NCI-H1105 (cell line): ENCODE measurements around the gene SLC17A8.
"Not testable (repeated sequence)": the region's sequence is repeated elsewhere in the genome, so short reads cannot be mapped to it uniquely, and the experiment has no call there.

Experiments used
- DNase-seq: peaks from one replicate; lab custom pipeline; 2025; lab: John Stamatoyannopoulos, UW

Gene SLC17A8

GRCh38 chr12:100356644-100357223 is at the start of gene SLC17A8:
Gene SLC17A8, plus strand, starts transcription at chr12:100357074. Its CDS starts 318 bp downstream, at chr12:100357392.
- peak; percentile 61 for DNase-seq

DNA sequence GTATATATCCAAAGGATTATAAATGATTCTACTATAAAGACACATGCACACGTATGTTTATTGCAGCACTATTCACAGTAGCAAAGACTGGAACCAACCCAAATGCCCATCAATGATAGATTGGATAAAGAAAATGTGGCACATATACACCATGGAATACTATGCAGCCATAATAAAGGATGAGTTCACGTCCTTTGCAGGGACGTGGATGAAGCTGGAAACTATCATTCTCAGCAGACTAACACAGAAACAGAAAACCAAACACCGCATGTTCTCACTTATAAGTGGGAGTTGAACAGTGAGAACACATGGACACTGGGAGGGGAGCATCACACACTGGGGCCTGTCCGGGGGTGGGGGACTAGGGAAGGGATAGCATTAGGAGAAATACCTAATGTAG is 48.7 kb upstream of the SLC17A8 start:
- not testable (repeated sequence) for DNase-seq

DNA sequence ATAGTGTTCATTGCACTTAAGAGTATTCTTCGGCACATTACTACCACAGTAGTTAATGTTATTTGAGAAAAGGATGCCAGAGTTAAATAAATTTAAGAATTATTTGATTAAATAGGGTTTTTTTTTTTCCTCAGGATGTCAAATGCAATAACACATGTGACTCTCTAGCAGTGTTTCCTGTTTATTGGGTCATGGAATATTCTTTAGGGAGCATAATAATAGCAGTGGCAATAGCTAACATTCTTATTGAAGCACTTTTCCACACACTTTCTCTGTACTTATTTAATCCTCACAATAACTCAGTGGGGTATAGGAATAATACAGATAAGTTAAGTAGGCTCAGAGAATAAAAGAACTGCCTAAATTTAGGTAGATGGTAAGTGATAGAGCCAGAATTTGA is 45.6 kb upstream of the SLC17A8 start:
- DNase-seq = no peak

- no peak for DNase-seq
These were observed 39.5 kb upstream of the SLC17A8 start for GRCh38 chr12:100317371-100317770.

DNA sequence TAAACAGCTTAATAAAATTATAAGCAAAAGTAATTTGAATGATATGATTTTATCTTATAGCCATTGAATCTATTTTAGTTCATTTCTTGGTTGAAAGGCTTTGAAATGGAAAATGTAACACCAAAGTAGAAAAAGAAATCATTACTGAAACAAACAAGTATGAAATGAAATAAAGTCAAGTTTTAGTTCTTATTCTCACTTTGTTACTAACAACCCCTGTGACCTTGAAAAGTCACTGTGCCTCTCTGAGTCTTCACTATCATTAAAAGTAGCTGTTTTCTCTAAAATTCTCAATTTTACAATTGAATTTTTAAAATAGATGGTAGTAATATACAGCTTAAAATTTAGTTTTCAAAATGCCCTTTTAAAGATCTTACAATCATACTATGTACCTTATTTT is 32.4 kb upstream of the SLC17A8 start:
- no peak for DNase-seq

DNA sequence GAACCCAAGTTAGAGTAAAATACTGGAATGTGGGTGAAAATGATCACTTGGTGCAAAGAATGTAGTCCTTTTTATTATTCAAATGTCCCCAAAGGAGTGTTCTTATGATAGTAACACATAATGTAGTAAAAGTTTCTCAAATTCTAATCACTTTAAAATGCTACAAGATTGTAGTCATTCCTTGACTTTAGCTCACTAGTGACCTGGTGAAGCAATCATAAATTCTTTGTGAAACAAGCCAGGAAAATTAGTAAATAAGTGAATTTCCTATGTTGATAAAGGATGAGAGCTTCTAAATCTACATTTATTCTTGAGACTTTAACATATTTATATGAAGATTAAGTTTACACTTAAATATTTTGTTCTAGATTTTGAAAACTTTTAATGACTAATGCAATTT is 30.7 kb upstream of the SLC17A8 start:
- DNase-seq = no peak

DNA sequence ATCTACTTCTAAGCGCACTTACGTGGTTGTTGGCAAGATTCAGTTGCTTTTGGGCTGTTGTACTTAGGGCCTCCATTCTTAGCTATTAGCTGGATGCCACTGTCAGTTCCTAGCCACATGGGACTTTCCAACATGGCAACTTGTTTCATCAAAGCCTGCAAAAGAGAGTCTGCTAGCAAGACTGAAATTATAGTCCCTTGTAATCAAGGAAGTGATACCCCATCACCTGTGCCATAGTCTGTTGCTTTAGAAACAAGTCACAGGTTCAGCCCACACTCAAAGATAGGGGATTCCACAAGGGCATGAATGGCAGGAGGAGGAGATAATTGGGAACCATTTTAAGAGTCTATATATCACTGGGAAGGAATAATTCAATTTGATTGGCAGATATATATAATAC is 27.1 kb upstream of the SLC17A8 start:
- DNase-seq = no peak

- peak; percentile 5 for DNase-seq
These were observed 25.0 kb upstream of the SLC17A8 start for GRCh38 chr12:100331871-100332270.

DNA sequence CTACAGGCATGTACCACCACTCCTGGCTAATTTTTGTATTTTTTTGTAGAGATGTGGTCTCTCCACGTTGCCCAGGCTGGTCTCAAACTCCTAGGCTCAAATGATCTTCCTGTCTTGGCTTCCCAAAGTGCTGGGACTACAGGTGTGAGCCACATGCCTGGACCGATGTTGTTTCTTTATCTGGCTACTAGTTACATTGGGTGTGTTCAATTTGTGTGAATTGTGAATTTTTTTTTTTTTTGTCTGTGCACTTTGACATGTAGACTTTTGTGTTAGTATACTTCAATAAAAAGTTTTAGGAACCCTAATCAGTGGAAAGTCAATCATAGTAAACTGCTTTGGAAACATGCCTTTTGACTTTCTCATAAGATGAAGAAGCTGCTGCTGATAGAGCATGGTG is 24.0 kb upstream of the SLC17A8 start:
- no peak for DNase-seq

DNA sequence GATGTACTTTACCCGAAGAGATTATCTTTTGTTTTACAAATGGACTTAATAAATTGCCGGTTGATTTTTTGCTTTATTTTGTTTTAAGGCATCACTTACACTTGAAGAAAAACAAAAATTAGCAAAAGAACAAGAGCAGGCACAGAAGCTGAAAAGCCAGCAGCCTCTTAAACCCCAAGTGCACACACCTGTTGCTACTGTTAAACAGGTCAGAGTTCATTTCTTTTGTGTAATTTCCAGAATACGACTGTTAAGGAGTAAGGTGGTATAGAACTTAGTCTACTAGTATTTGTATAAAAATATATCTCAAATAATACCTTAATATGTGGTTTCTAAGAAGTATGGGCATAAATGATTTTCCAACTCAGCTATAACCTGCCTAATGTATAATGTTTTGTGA is 19.6 kb upstream of the SLC17A8 start:
- no peak for DNase-seq

- no peak for DNase-seq
These were observed 19.1 kb upstream of the SLC17A8 start for GRCh38 chr12:100337727-100338126.

DNA sequence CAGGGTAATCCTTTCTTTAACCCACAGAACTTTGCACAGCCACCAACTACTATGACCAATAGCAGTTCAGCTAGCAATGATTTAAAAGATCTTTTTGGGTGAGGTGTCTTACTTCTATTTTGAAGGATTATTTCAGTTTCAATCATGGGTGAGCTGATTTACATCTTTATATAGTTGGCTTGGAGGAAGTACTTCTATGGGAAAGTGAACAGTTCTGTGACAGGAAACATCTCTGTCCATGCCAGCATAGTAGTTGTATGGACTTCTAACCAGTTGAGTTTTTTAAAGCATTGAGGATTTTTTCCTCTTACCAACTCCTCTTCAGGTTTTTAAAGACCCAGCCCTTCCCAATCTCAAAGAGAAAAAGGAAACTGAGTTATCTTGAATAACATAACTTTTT is 17.8 kb upstream of the SLC17A8 start:
- DNase-seq = no peak

DNA sequence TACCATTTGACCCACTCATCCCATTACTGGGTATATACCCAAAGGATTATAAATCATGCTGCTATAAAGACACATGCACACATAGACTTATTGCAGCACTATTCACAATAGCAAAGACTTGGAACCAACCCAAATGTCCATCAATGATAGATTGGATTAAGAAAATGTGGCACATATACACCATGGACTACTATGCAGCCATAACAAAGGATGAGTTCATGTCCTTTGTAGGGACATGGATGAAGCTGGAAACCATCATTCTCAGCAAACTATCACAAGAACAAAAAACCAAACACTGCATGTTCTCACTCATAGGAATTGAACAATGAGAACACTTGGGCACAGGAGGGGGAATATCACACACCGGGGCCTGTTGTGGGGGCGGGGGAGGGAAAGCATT is 14.0 kb upstream of the SLC17A8 start:
- not testable (repeated sequence) for DNase-seq

GRCh38 chr12:100344351-100344750 is 12.5 kb upstream of the SLC17A8 start:
- not testable (repeated sequence) for DNase-seq

DNA sequence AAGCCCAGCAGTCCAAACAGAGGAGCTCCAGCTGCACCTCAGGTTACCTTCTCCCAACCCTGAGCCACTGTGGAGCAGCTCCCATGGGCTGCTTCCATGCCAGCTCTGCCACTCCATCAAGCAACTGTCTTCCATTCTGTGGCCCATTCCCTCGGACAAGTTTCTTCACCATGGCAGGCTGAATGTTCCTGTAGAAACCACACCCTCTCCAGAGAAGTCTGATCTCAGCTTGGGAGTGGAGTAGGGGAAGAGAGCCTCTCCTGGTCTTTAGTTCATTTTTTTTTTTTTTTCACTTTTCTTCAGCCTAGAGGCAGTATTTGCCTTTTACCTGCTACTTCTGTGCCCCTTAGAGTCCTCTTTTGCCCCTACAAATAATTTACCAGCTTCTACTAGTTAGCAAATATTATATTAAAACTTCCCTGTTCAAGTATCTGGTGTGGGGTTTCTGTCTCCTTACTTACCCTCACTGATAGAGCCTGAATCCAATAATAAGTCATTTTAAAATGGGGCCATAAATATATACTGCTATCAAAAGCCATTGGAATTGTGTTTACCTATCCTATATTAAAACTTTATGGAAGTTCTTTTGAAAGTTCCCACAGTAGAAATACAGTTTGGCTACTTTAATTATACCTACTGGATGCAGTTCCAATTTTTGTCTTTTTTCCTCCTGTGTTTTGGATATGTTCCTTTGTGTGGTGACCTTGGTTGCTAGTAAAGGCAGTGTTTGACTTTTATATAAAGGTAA is 11.7 kb upstream of the SLC17A8 start:
- no peak for DNase-seq

- DNase-seq = no peak
These were observed 10.2 kb upstream of the SLC17A8 start for GRCh38 chr12:100346660-100347059.

DNA sequence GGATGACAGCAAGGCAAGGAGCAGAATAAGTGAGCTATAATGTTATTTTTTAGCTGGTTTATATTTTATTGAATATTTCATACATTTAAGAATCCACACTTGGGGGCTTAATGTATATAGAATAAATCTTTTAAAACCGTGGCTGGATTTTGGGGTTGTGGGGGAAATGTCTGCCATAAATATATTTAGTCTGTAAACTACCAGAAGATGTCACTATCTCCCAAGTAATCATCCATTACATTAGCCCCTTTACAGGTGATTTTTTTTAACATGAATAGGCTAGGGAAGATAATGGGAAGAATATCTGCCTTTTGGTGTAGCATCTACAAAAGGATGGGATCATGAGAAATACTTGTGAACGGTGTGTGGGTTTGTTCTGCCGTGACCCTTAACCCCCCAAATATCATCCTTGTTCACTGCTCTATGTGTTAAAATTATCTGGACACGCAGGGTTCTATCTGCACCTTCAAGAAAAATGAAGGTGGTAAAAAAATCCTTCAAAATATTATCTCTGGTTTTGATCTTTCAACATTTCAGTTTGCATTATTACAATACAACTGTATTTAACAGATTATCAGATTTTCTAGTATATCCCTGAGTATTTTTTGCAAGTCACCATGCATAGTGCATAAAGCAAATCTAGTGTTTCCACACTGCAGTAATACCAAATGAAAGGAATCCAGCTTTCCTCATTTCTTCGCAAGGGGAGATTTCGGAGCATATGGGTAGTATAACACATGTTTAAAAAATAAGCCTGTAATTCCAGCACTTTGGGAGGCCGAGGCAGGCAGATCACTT is 8.0 kb upstream of the SLC17A8 start:
- peak; percentile 58 for DNase-seq

DNA sequence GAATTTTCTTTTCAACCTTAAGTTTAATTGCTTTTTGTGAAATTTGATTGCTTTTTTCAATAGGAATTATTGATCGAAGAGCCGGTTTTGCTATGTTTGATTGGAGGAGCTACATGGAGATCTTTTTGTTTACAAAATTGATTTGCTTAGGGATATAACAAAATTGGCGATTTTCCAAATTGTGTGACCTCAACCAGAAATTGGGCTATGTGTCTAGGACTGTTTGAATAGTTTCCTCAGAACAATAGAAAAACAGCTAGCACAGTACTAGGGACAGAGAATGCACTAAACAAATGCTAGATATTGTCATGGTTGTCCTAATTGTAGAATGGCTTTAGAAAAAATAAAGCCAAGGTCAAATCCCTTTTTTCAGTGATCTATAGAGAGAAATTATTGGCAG is 2.4 kb downstream of the SLC17A8 start:
- DNase-seq = no peak

DNA sequence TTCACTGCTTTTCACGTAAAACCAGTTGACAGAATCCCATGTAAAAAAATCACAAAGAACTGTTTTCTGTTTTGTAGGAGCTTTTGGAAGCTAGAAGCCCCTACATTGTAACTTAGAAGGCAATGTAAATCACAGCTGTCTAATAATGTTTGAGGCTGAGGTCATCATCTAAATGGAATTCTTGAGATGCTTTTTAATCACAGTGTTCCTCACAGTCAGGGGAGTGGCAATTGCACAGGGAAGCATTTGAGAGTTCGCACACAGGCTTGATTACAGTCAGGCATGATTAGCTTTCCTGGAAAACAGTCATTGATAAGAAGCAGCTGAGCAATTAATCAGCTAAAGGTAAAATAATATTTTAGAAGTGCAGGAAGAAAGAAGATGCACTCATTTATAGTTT is 2.9 kb downstream of the SLC17A8 start:
- no peak for DNase-seq

DNA sequence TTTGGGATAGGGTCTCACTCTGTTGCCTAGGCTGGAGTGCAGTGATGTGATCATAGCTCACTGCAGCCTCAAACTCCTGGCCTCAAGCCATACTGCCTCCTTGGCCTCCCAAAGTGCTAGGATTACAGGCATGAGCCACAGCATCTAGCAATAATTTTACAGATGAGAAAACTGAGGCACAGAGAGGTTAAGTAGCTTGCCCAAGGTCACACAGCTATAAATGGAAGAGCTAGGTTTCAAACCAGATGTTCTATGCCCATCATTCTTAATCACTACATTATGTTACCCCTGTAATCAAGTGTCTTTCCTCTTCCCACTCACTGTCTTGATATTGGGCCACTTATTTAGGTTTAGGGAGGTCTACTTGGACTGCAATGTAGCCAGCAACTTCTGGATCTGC is 3.6 kb downstream of the SLC17A8 start:
- DNase-seq = no peak

DNA sequence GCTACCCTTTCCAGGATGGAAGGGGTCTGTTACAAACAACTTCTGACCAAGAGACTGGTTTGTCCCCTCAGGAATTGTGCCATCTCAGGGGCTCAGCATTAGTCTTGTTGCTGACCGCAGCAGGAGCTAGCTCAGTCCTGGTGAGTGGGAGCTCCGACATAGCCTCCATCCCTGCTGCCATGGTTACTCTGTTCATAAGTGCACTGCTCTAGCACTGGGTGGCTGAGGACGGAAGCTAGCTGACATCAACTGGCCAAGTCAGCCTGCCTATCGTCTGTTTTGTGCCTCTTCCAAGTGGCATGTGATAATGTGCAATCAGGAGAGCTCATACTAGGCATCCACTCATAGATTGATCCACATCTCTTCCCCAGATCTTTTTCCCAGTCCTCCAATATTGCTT is 7.5 kb downstream of the SLC17A8 start:
- no peak for DNase-seq

- DNase-seq = no peak
These were observed 8.5 kb downstream of the SLC17A8 start for GRCh38 chr12:100365411-100365810.

DNA sequence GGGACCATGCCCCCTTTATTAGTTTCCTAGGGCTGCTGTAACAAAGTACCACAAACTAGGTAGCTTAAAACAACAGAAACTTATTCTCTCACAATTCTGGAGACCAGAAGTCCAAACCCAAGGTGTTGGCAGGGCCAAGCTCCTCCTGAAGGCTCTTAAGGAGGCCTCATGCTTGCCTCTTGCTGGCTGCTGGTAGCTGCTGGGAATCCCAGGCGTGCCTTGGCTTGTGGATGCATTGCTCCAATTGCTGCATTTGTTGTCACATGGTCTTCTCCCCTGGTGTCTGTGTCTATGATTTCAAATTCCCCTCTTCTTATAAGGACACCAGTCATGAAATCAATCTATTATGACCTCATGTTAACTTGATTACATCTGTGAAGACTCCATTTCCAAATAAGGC is 11.2 kb downstream of the SLC17A8 start:
- no peak for DNase-seq
